Upper lobe of left lung (tissue), 6 donors: ENCODE data around the gene IDH3A. TPM values are rescaled to one million over a fixed set of nuclear protein-coding genes. Genes with fewer than 3 reads are reported as not detected.
"Not testable (repeated sequence)": the region's sequence is repeated elsewhere in the genome, so short reads cannot be mapped to it uniquely, and the experiment has no call there.

Experiments
- ATAC-seq, 2 donors: fragments of 200-7000 bp; cut with Tn5 transposase; one replicate each; pipeline ENCODE4 v1.9.1; 2022; ENCODE audit warnings: mild to moderate bottlenecking in 2 of 2, moderate library complexity in 2 of 2; ENCODE audit not compliant: low FRiP score in 2 of 2
- DNase-seq, 2 donors: peaks; one replicate each; pipeline ENCODE4 v3.0.0-alpha.2; 2019 to 2020
- H3K27ac ChIP-seq, 4 donors: fragments of 200-600 bp; sonication (generic); one replicate each; pipeline ENCODE4 v1.5.1; 2016 to 2019
- H3K27me3 ChIP-seq, 4 donors: fragments of 200-600 bp; sonication (generic); one replicate each; pipeline ENCODE4 v1.5.1; 2017 to 2019
- H3K36me3 ChIP-seq, 4 donors: fragments of 200-600 bp; sonication (generic); one replicate each; pipeline ENCODE4 v1.5.1; 2016 to 2019
- H3K4me1 ChIP-seq, 4 donors: fragments of 200-600 bp; sonication (generic); one replicate each; pipeline ENCODE4 v1.5.1; 2018 to 2019
- H3K4me3 ChIP-seq, 4 donors: fragments of 200-600 bp; sonication (generic); one replicate each; pipeline ENCODE4 v1.5.1; 2017 to 2019; ENCODE audit warnings: mild to moderate bottlenecking in 2 of 4, moderate library complexity in 1 of 4
- H3K9me3 ChIP-seq, 4 donors: fragments of 200-600 bp; sonication (generic); one replicate each; pipeline ENCODE4 v1.5.1; 2018 to 2019
- EP300 ChIP-seq, 4 donors: sonication (generic); formaldehyde crosslinking; IDR thresholded peaks; one replicate each; pipeline ENCODE4 v1.5.1; 2017; ENCODE audit warnings: antibody characterized with exemption in 4 of 4, control low read depth in 2 of 4
- POLR2A ChIP-seq, 4 donors: fragments of 450-650 bp; IDR thresholded peaks; one replicate each; pipeline ENCODE4 v1.5.1; 2016 to 2017; ENCODE audit warnings: antibody characterized with exemption in 4 of 4, mild to moderate bottlenecking in 2 of 4
- POLR2AphosphoS5 ChIP-seq, 2 donors: sonication (generic); formaldehyde crosslinking; IDR thresholded peaks; one replicate each; pipeline ENCODE4 v1.5.1; 2017; ENCODE audit warnings: antibody characterized with exemption in 2 of 2
- WGBS, 2 donors: methylation state at CpG; one replicate each; pipeline ENCODE4 v1.1.5; 2017 to 2018; 5-methylcytosine and 5-hydroxymethylcytosine counted together
- total RNA-seq, 6 donors: library from RNA; depleted of rRNA in 4 of 6; stranded (reverse); fragments of >200 nt in 4 of 6; gene quantifications; one replicate each; pipeline versions ENCODE4 v1.1.0 to v1.2.1, GENCODE V29; 2016 to 2021
- TF ChIP-seq, protein P1 (sequence below), 6 experiments: fragments of 450-650 bp in 4 of 6; fragments of 200-600 bp in 2 of 6; sonication (generic) in 2 of 6; IDR thresholded peaks; one replicate each; pipeline ENCODE4 v1.5.1; 2016 to 2019; ENCODE audit warnings: antibody characterized with exemption in 6 of 6
- donor health status: DM: no; HTN: no; CAD: no; lungs with moderate emphysema.
- donor health status: DM: no; HTN: yes; CAD: no; lungs with severe emphysema.

Gene IDH3A
- total RNA-seq, 6 donors from 2014 or later: 17.5 to 80.1 (median 48.2) TPM

DNA sequence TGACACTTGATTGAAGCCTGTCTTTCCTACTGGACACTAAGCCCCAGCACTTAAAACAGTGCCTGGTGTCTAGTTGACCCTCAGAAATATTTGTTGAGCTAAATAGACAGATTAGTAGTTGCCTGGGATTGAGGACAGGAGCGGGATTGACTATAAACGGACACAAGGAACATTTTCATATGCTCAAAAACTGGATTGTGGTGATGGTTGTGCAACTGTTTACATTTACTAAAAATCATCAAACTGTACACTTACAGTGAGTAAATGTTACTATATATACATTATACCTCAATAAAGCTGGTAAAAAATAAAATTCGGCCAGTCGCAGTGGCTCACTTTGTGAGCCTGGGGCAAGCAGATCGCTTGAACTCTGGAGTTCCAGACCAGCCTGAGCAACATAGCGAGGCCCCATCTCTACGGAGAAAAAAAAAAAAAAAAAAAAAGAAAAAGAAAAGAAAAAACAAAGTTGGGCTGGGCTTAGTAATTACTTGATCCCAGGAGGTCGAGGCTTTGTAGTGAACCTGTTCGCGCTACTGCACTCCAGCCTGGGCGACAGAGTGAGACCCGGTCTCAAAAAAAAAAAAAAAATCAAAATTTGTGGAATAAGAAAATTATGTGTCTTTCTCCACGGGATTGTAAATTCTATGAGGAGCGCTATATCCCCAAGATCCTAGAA lies 632 bp upstream of the IDH3A start:
- WGBS, 2 donors: 15 to 18% methylated on average over 14 of the region's 14 CpGs
- peaks cover 12 to 20% (median 13%) of the 10 kb centered on the region in 4 donors for H3K4me1 ChIP-seq
- peak overlapping the region; percentile 51 to 89 (median 76) for H3K27ac ChIP-seq
- H3K27me3 ChIP-seq: no peaks in the 10 kb centered on the region
- DNase-seq (no peak), ATAC-seq (no peak)
- no peaks in the 10 kb centered on the region for H3K36me3 ChIP-seq
- H3K4me3 ChIP-seq: peak overlapping the region; percentile 3 to 97 (median 81)
- H3K9me3 ChIP-seq: no peaks in the 10 kb centered on the region
- no peak for TF ChIP-seq EP300 (IDR thresholded peaks at IDR 0.05)

DNA sequence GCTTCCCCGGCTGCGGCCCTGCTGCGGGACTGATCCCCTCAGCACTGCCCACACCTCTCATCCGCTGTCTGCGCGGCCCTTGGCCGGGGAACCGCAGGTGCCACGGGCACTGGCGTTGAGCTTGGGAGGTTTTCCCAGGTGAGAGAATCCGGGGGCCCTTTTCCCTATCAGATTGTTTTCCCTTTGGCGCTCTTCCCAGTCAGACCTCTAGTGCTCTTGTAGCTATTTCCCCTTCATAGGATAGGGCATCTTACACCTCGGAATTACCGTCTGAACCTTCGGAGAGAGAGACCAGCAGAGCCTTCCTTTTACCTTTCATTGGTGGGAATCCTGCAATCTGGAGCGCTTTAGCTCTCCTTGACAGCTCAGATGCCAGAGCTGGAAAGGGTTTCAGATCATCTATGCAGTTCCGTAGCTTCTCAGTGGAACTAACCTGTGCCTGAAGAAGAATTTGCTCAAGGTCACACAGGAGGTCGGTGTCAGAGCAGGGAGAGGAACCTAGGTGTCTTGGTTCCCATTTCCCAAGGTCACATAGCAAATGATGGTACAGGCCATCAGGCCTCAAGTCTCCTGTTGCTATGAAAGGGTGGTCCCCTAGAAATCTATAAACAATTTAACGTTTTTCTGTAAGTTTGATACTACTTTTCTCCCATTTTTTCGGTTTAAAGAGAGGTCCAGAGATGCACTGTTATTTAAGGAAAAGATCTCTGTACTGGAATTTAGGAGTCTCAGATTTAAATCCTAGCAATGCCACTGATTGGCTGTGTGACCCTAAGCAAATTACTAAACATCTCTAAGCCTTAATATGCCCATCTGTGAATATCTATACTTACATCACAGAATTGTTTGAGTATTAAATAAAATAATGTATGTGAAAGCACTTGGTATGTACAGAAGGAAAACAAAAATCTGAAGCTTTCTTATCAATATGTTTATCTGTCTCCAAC lies 916 bp downstream of the IDH3A start:
- peaks cover 18 to 23% (median 18%) of the 10 kb centered on the region in 4 donors for H3K4me1 ChIP-seq
- WGBS, 2 donors: 14 to 36% methylated on average over 9 to 18 of the region's 20 CpGs
- H3K27ac ChIP-seq: peak overlapping the region; percentile 80 to 89 (median 86)
- no peaks in the 10 kb centered on the region for H3K9me3 ChIP-seq
- H3K4me3 ChIP-seq: peak overlapping the region; percentile 65 to 97 (median 81)
- DNase-seq (peak in 1 of 2 donors; percentile 46), ATAC-seq (no peak)
- H3K36me3 ChIP-seq: no peaks in the 10 kb centered on the region
- no peaks in the 10 kb centered on the region for H3K27me3 ChIP-seq
- TF ChIP-seq EP300 (IDR thresholded peaks at IDR 0.05): no peak
- TF ChIP-seq, protein P1, sequence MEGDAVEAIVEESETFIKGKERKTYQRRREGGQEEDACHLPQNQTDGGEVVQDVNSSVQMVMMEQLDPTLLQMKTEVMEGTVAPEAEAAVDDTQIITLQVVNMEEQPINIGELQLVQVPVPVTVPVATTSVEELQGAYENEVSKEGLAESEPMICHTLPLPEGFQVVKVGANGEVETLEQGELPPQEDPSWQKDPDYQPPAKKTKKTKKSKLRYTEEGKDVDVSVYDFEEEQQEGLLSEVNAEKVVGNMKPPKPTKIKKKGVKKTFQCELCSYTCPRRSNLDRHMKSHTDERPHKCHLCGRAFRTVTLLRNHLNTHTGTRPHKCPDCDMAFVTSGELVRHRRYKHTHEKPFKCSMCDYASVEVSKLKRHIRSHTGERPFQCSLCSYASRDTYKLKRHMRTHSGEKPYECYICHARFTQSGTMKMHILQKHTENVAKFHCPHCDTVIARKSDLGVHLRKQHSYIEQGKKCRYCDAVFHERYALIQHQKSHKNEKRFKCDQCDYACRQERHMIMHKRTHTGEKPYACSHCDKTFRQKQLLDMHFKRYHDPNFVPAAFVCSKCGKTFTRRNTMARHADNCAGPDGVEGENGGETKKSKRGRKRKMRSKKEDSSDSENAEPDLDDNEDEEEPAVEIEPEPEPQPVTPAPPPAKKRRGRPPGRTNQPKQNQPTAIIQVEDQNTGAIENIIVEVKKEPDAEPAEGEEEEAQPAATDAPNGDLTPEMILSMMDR (IDR thresholded peaks at IDR 0.05): no peak
- TF ChIP-seq POLR2A (IDR thresholded peaks at IDR 0.05): no peak
- no peak for TF ChIP-seq POLR2AphosphoS5 (IDR thresholded peaks at IDR 0.05)

- not testable (repeated sequence) for ATAC-seq, H3K27me3 ChIP-seq, H3K27ac ChIP-seq, H3K4me3 ChIP-seq, DNase-seq, H3K9me3 ChIP-seq, H3K36me3 ChIP-seq
- 88 to 92% methylated on average over 8 of the region's 8 CpGs for WGBS, 2 donors
- peaks cover 24 to 33% (median 27%) of the 10 kb centered on the region in 4 donors for H3K4me1 ChIP-seq
Measured at GRCh38 chr15:78151075-78151474, 1.9 kb downstream of the IDH3A start.

GRCh38 chr15:78154955-78155354 lies 5.8 kb downstream of the IDH3A start:
- TF ChIP-seq EP300 (IDR thresholded peaks at IDR 0.05) (no peak), POLR2AphosphoS5 (IDR thresholded peaks at IDR 0.05) (no peak), POLR2A (IDR thresholded peaks at IDR 0.05) (no peak)
- TF ChIP-seq, protein P1 (IDR thresholded peaks at IDR 0.05): no peak
- no peaks in the 10 kb centered on the region for H3K27me3 ChIP-seq
- H3K27ac ChIP-seq: no peak overlapping the region
- H3K9me3 ChIP-seq: no peaks in the 10 kb centered on the region
- 75 to 80% methylated on average over 3 of the region's 3 CpGs for WGBS, 2 donors
- ATAC-seq (no peak), DNase-seq (no peak)
- H3K36me3 ChIP-seq: peaks cover 3 to 33% (median 15%) of the 10 kb centered on the region in 4 donors
- no peak overlapping the region for H3K4me3 ChIP-seq
- peaks cover 20 to 26% (median 22%) of the 10 kb centered on the region in 4 donors for H3K4me1 ChIP-seq

- DNase-seq: no peak
- WGBS, 2 donors: 72 to 79% methylated on average over 4 of the region's 4 CpGs
Measured at GRCh38 chr15:78155355-78155939, 6.3 kb downstream of the IDH3A start.

More at GRCh38 chr15:78155355-78155939, 6.3 kb downstream of the IDH3A start:
- peak overlapping the region in 1 of 4 donors; percentile 9 for H3K27ac ChIP-seq
- no peaks in the 10 kb centered on the region for H3K9me3 ChIP-seq
- H3K4me1 ChIP-seq: peaks cover 15 to 21% (median 17%) of the 10 kb centered on the region in 4 donors
- H3K27me3 ChIP-seq: no peaks in the 10 kb centered on the region
- H3K36me3 ChIP-seq: peaks cover 3 to 38% (median 18%) of the 10 kb centered on the region in 4 donors
- no peak overlapping the region for H3K4me3 ChIP-seq
- no peak for ATAC-seq
- TF ChIP-seq, protein P1 (IDR thresholded peaks at IDR 0.05): no peak
- TF ChIP-seq POLR2A (IDR thresholded peaks at IDR 0.05) (no peak), POLR2AphosphoS5 (IDR thresholded peaks at IDR 0.05) (no peak), EP300 (IDR thresholded peaks at IDR 0.05) (no peak)
